Measurements from ENCODE around the gene L3MBTL4.

DNA sequence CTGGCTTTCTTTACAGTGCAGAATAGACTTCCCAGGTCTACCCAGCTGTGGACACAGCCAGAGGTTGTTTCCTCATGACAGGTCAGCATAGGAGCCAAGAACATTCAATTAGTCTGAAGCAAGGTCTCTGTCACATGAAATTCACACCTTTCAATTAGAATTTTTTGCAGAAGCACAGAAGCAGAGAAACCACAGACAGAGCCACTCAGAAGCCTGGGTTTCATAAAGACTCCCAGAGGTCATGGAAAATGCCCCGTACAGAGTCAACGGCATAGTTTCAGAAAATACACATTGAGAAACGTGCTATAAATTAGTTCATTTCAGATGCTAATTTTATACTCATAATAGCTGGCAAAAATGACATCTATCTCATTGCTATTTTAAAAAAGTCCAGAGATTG is 432.4 kb downstream of the L3MBTL4 start:
- TF ChIP-seq, protein P1, sequence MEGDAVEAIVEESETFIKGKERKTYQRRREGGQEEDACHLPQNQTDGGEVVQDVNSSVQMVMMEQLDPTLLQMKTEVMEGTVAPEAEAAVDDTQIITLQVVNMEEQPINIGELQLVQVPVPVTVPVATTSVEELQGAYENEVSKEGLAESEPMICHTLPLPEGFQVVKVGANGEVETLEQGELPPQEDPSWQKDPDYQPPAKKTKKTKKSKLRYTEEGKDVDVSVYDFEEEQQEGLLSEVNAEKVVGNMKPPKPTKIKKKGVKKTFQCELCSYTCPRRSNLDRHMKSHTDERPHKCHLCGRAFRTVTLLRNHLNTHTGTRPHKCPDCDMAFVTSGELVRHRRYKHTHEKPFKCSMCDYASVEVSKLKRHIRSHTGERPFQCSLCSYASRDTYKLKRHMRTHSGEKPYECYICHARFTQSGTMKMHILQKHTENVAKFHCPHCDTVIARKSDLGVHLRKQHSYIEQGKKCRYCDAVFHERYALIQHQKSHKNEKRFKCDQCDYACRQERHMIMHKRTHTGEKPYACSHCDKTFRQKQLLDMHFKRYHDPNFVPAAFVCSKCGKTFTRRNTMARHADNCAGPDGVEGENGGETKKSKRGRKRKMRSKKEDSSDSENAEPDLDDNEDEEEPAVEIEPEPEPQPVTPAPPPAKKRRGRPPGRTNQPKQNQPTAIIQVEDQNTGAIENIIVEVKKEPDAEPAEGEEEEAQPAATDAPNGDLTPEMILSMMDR (IDR thresholded peaks at IDR 0.05): no peak
- TF ChIP-seq POLR2A (IDR thresholded peaks at IDR 0.05): no peak

Measured in sigmoid colon (tissue), 3 donors.